HG02885 (cell line): ENCODE data around the gene ZNF638.
"Not testable (repeated sequence)": the region's sequence is repeated elsewhere in the genome, so short reads cannot be mapped to it uniquely, and the experiment has no call there.

ENCODE experiments used
- ATAC-seq: cut with Tn5 transposase; IDR thresholded peaks from one replicate; pipeline ENCODE4 v1.9.1; 2021; ENCODE audit warnings: mild to moderate bottlenecking; ENCODE audit not compliant: unreplicated experiment, poor library complexity

ZNF638 gene

DNA sequence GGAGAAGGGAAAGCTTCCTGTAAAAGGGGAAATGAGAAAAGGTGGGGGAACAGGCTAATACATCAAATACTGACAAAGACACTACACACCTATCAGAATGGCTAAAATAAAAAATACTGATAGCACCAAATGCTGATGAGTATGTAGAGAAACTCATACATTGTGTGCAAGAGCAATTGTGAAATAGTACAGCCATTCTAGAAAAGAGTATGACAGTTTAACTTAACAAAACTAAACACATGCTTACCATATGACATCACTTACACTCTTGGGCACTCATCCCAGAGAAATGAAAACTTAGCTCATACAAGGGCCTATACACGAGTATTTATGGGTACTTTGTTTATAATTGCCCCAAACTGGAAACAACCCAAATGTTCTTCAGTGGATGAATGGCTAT lies 53.4 kb downstream of the ZNF638 start:
- ATAC-seq: no peak

DNA sequence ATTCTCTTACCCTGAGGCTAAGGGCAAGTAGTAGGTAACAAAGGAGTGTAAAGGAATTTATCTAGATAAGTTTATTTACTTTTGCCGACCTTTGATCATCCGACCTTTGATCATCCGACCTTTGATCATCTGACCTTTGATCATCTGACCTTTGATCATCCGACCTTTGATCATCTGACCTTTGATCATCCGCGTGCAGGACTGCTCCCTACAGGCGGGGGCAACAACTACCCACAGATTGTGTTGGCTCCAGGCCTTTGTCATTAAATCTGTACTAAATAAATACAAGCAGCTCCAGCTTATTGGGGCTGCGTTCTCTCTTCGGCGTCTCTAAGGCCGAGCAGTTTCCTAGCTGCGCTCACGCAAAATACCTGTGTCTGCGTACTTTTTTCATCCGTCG lies 56.6 kb downstream of the ZNF638 start:
- ATAC-seq: no peak

DNA sequence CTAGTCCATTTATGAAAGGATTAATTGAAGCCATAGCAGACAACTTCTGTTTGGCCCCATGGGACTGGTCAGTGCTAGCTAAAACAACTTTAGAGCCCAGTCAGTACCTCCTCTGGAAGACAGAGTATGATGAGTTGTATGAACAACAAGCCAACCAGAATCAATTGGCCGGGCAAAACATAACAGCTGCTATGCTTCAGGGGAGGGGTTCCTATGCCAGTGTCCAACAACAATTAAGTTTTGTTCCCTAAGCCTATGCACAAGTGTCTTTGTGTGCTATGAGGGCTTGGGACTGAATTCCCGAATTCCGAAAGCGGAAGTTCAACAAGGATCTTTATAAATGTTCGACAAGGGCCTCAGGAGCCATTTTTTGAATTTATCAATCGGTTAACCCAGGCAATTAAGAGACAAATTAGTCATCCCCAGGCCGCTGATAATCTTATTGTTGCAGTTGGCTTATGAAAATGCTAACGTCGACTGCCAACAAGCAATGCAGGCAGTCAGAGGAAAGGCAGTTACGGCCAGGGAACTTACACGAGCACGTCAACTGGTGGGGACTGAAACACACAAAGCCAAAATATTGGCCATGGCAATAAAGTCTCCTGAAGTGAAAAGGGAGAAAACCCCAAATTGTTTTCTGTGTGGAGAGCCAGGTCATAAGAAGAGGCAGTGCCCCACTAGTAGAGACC lies 57.9 kb downstream of the ZNF638 start:
- ATAC-seq: no peak

DNA sequence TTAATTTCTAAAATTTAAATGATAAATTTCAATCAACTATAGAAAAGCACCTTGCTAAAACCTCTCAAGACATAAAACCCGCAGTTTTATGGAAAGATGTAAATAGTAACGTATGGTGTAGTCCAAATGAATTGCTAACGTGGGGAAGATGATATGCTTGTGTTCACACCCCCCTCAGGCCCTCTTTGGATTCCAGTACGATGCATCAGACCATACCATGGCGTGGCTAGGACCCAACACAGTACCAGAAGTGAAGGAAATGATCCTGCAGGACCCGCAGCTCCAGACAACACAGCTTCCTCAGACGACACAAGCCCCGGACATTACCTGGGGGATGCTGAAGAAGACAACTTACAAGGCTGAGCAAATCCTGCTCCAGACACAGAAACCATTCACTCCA lies 61.6 kb downstream of the ZNF638 start:
- ATAC-seq: no peak

DNA sequence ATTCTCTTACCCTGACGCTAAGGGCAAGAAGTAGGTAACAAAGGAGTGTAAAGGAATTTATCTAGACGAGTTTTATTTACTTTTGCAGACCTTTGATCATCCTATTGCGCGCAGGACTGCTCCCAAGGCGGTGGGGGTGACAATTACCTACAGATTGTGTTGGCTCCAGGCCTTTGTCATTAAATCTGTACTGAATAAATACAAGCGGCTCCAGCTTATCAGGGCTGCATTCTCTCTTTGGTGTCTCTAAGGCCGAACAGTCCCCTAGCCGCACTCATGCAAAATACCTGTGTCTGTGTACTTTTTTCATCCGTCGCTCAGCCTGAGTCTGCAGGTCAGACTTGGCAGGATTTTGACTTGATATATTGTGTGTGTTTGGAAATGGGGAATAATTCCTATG lies 63.9 kb downstream of the ZNF638 start:
- no peak for ATAC-seq

DNA sequence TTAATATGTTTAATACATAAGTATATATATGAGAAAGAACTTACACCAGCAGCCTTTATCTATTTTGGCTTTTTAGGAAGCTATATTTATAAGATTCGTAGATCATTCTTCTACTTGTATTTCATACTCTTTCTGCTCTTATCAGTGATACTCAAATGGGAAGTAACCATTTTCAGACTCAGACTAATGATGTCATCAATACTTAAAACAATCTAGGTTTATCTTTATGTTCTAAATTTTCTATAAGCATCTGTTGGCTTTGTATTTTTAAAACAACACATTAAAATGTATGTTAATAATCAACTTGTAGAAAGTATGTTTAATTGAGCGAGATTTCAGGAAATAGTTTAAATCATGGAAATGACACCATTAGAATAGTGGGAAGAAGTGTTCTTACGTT lies 70.8 kb downstream of the ZNF638 start:
- no peak for ATAC-seq

DNA sequence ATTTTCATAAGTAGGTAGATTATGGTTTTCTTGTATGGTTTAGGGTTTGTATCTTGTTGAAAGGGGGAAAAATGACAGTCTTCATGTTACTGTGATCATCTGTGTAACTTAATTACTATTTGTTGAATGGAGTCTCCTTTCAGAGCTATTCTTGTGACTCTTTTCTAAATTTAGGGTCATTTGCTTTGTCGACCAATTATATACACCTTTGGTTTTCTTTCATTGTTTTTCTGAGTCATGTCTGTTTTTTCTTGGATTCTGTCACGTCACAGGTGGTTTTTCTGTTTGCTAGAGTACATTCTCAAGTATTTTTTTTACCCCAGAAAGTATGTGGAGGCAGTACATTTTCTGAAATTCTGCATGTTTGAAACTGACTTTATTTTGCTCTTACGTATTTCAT lies 78.0 kb downstream of the ZNF638 start:
- ATAC-seq: no peak

DNA sequence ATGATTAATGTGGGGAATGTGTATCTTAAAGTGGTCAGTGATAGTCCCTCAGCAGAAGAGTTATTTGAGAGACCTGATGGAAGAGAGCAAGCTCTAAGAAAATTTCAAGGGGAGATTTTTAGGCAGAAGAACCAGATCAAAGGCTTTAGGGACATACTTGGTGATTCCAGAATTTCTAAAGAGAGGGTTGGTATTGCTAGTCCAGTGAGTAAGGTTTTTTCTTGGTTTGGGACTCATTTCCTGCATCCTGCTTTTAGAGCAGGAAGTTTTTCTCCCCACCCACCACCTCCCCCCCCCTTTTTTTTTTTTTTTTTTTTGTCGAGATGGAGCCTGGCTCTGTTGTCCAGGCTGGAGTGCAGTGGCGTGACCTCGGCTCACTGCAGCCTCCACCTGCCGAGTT lies 79.1 kb downstream of the ZNF638 start:
- no peak for ATAC-seq

DNA sequence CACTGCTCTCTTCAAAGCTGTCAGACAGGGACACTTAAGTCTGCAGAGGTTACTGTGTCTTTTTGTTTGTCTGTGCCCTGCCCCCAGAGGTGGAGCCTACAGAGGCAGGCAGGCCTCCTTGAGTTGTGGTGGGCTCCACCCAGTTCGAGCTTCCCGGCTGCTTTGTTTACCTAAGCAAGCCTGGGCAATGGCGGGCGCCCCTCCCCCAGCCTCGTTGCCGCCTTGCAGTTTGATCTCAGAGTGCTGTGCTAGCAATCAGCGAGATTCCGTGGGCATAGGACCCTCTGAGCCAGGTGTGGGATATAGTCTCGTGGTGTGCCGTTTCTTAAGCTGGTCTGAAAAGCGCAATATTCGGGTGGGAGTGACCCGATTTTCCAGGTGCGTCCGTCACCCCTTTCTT lies 85.3 kb downstream of the ZNF638 start:
- not testable (repeated sequence) for ATAC-seq

DNA sequence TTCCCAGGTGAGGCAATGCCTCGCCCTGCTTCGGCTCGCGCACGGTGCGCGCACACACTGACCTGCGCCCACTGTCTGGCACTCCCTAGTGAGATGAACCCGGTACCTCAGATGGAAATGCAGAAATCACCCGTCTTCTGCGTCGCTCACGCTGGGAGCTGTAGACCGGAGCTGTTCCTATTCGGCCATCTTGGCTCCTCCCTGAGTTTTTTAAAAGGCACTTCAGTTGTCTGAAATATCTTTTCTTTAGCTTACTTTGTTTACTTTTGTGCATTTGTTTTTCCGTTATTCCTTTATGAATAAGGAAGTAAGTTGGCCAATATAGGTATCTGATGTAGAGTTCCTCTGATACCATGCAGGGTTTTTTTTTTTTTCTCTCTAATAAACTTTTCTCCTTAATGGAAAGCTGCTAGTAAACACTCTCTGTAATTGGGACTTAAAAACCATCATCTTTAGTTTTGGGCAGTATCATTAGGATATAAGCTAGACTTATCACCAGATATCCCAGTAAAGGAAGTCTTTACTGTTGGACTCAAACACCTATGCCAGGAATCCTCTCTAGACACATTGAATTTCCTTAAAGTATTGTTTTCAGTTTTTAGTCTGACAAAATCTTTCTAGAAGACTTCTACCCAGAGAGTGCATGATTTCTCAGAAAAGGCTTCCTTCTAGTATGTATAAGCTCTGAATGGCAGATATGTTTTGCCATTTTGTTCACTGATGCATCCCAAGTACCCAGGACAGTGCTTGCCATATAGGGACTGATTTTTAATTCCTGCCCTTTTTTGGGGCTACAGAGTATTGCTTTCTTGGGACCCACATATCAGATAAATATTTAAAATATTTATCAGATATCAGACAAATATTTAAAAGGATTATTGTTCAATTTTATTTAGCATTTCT lies 86.0 kb downstream of the ZNF638 start:
- no peak for ATAC-seq

DNA sequence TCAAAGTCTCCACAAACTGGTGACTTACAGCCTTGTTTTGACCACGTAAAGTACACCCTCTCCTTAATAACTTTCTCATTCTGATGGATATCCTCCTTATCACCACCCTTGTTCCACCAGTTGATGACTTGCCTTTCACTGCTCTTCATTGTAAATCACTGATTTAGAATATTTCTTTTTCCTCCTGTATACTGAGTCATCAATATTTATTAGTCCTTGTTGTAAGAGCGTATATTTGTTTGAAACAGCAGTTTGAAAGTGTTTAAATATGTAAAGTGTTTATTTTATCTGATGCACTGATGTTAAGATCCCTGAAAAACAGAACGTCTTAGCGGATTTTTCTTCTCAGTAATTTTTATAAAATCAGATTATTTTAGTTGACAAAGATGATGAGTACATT lies 87.6 kb downstream of the ZNF638 start:
- ATAC-seq: no peak

DNA sequence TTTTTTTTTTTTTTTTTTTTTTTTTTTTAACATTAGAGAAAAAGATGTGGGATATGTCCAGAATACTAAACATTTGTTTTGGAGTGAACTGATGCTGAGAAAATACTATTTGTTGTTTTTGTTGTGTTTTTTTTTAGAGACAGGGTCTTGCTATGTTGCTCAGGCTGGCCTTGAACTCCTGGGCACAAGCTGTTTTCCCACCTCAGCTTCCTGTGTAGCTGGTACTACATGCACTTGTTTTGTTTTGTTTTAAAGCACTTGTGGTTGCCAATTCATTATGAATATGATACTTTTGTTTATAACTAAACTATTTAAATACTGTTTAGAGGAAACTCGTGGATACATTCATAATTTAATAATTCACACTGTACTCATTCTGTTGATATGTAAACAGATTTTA lies 88.4 kb downstream of the ZNF638 start:
- ATAC-seq: no peak

DNA sequence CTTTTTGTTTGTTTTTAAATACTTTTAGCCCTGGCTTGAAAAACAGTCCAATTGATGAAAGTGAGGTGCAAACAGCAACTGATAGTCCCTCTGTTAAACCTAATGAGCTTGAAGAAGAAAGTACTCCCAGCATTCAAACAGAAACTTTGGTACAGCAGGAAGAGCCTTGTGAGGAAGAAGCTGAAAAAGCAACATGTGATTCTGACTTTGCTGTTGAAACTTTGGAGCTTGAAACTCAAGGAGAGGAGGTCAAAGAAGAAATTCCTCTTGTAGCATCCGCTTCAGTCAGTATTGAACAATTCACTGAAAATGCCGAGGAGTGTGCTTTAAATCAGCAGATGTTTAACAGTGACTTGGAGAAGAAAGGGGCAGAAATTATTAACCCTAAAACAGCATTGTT lies 91.2 kb downstream of the ZNF638 start:
- ATAC-seq: no peak

DNA sequence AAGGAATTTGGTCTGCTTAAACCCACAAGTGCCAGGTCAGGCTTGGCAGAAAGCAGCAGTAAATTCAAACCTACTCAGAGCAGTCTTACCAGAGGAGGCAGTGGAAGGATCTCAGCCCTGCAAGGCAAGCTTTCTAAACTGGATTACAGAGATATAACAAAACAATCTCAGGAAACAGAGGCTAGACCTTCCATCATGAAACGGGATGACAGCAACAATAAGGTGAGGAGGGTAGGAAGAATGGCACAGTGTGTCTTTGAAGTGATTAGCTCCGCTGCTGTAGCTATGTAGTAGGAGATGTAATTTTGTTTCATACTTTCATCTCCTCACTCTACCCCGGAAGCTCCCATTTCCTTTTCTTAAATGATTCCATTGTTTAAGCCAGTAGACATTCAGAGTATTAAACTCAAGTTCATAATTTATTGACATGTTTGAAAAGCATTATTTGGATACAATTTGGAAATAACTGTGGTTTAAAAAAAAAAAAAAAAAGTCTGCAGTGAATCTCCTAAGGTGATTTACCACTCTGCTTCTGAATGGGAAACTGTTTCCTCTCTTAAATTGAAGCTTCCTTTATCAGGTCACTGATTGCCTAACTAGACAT lies 92.3 kb downstream of the ZNF638 start:
- no peak for ATAC-seq

DNA sequence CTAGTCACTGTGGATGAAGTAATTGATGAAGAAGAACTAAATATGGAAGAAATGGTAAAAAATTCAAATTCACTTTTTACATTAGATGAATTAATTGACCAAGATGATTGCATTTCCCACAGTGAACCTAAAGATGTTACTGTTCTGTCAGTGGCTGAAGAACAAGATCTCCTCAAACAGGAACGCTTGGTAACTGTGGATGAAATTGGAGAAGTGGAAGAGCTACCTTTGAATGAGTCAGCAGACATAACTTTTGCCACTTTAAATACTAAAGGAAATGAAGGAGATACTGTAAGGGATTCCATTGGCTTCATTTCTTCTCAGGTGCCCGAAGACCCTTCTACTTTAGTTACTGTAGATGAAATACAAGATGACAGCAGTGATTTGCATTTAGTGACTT lies 95.1 kb downstream of the ZNF638 start:
- ATAC-seq: no peak

DNA sequence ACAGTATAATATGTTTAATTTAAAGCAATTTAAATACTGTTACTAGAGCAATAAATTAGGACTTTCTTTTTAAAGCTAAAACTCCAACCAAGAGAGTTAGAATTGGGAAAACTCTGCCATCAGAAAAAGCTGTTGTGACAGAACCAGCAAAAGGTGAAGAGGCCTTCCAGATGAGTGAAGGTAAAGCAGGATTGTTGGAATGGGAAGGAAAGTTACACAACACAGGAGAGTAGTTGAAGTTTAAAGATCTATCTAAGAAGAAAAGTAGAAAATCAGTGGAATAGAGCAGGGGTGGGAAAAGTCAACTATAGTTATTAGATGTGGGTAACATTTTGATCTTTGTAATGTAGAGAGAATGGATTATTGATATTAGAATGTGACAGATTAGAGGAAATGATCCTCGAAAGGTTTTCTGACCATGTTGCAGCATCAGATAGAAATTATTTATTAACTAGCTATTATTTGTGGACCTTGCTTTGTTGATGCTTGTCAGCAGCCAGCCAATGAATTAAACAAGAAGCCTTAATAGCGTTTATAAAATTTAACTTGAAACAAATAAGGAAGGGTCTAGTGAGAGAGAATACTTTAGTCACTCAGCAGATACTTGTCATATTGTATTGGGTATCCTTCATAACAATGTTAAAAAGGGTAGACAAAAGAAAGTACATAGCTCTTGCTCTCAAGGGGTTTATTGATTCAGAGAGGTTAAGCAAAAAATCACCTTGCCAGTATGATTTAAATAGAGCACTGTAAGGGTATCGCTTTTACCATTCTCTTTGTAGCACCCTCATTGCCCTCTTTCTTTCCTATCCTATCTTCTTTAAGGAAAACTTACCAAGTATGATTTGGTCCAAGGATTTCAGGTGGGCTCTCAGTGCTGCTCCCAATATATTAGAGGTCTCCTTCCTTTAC lies 97.1 kb downstream of the ZNF638 start:
- ATAC-seq: no peak

DNA sequence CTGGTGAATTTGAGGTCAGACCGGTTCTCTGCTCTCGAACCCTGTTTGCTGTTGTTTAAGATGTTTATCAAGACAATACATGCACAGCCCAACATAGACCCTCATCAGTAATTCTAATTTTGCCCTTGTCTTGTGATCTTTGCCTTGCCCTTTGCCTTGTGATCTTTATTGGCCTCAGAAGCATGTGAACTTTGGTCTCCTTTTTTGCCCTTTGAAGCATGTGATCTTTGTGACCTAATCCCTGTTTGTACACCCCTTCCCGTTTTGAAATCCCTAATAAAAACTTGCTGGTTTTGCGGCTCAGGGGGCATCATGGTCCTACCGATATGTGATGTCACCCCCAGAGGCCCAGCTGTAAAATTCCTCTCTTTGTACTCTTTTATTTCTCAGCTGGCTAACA lies 113.6 kb downstream of the ZNF638 start:
- ATAC-seq: not testable (repeated sequence)

DNA sequence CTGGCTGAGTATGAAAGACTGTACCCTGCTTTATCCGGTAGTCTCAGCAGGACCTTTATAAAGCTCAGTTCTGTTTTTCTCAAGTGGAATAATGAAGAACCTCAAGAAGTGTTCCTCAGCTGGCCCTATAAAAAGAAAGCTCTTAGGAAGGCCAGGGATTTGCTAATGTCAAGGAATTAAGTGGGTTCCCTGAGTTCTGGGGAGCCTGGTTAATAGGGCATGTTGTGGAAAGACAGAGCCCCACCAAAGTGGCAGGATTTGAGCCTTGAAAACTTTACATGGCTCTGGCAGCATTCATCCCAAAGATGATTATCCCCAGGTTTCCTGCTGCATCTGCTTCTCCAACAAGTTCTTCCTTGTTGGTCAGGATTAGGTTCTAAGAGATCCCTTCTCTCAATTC lies 114.9 kb downstream of the ZNF638 start:
- ATAC-seq: no peak

DNA sequence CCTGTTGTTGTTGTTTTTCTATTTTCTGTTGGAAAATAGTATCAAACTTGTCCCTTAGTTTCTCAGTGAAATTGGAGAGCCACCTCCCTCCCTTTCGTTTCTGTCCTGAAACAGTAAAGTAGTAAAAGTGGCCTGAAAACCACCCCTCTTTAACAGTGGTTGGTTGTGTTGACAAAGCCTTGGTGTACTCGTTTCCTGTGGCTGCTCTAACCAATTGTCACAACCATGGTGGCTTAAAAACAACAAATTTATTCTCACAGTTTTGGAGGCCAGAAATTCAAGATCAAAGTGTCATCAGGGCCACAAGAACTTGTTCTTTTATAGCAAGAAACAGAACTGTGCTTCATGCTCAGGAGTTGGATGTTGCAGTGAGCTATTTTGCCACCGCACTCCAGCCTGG lies 117.8 kb downstream of the ZNF638 start:
- no peak for ATAC-seq

DNA sequence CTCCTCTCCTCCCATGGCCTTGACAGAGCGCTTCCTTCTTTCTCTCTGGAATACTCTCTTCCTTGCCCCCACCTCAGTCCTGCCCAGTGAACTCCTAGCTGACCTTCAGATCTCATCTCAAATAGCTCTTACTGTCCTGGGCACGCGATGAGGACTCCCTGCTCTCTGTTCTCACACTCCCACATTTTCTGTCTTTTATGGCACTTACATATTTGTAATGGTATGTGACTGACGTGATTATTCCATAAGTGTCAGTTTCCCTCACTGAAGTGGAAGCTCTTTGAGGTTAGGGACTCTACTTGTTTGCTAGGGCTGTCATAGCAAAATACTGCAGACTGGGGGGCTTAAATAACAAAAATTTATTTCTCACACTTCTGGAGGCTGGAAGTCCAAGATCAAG lies 120.1 kb downstream of the ZNF638 start:
- no peak for ATAC-seq
